NB4 (cell line): ENCODE measurements around the gene ACTG1.

ENCODE experiments used
- DNase-seq: peaks from one replicate; pipeline ENCODE4 v3.0.0; 2010; ENCODE audit warnings: low read depth
- H3K4me3 ChIP-seq: one replicate; pipeline ENCODE4 v1.5.1; 2011; ENCODE audit warnings: mild to moderate bottlenecking, low read depth, low read length, moderate library complexity
- MYC ChIP-seq: IDR thresholded peaks from 2 replicates; pipeline ENCODE4 v1.6.1; 2011; ENCODE audit warnings: low read depth, low read length
- POLR2A ChIP-seq: IDR thresholded peaks from 2 replicates; pipeline ENCODE4 v1.6.1; 2011; ENCODE audit warnings: mild to moderate bottlenecking; ENCODE audit not compliant: insufficient read length; ENCODE audit errors: extremely low read depth
- TF ChIP-seq, protein P1 (sequence below): IDR thresholded peaks from one replicate; pipeline ENCODE4 v1.5.1; 2012; ENCODE audit warnings: low read depth, low read length
- TF ChIP-seq, protein P2 (sequence below): IDR thresholded peaks from 2 replicates; pipeline ENCODE4 v1.6.1; 2011; ENCODE audit warnings: low read depth, low read length

The ACTG1 gene

DNA sequence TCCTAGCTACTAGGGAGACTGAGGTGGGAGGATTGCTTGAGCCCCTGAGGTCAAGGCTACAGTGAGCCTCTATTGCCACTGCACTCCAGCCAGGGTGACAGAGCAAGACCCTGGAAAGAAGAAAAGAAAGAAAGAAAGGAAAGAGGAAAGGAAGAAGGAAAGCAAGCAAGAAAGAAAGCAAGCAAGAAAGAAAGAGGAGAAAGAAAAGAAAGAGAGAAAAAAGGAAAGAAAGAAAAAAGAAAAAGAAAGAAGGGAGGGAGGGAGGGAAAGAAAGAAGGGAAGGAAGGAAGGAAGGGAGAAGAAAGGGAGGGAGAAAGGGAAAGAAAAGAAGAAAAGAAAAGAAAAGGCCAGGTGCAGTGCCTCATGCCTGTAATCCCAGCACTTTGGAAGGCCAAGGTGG is 9.0 kb downstream of the ACTG1 start:
- no peak overlapping the region for H3K4me3 ChIP-seq
- DNase-seq, result no peak
- no peak for TF ChIP-seq POLR2A
- TF ChIP-seq, protein P1, sequence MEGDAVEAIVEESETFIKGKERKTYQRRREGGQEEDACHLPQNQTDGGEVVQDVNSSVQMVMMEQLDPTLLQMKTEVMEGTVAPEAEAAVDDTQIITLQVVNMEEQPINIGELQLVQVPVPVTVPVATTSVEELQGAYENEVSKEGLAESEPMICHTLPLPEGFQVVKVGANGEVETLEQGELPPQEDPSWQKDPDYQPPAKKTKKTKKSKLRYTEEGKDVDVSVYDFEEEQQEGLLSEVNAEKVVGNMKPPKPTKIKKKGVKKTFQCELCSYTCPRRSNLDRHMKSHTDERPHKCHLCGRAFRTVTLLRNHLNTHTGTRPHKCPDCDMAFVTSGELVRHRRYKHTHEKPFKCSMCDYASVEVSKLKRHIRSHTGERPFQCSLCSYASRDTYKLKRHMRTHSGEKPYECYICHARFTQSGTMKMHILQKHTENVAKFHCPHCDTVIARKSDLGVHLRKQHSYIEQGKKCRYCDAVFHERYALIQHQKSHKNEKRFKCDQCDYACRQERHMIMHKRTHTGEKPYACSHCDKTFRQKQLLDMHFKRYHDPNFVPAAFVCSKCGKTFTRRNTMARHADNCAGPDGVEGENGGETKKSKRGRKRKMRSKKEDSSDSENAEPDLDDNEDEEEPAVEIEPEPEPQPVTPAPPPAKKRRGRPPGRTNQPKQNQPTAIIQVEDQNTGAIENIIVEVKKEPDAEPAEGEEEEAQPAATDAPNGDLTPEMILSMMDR, result no peak

DNA sequence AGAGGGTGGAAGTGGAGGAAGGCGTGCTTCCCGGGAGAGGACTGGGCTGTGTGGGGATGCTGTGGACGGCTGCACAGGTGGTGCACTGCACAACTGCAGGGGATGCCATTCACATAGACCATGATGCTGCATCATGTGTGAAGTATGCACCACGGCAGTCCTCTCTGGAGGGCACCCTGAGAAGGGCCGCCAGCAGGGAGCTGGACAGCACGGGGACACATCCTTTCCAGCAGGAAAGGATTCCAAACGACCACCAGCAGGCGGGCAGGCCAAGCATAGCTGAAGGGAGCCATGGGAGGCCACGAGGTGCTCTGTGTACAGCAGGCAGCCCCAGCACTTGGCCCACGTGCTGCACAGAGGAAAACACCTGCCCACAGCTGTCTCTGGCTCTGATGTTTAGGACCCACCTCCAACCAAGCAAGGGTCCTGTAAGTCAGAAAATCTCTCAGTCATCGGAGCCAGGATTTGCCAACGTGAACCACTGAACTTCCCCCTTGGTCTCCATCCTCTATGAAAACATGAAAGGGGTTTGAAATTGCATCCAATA is 10.1 kb downstream of the ACTG1 start:
- TF ChIP-seq POLR2A, result no peak
- H3K4me3 ChIP-seq, result no peak overlapping the region
- DNase-seq, result no peak

GRCh38 chr17:81500047-81500446 is 12.6 kb downstream of the ACTG1 start:
- no peak overlapping the region for H3K4me3 ChIP-seq
- TF ChIP-seq MYC, result no peak
- TF ChIP-seq POLR2A, result no peak
- TF ChIP-seq, protein P2, sequence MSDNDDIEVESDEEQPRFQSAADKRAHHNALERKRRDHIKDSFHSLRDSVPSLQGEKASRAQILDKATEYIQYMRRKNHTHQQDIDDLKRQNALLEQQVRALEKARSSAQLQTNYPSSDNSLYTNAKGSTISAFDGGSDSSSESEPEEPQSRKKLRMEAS, result no peak
- TF ChIP-seq, protein P1, result no peak
- no peak for DNase-seq

GRCh38 chr17:81499601-81499970 is 13.0 kb downstream of the ACTG1 start:
- no peak for TF ChIP-seq POLR2A
- TF ChIP-seq, protein P2, result no peak
- TF ChIP-seq, protein P1, result no peak
- H3K4me3 ChIP-seq, result no peak overlapping the region
- no peak for DNase-seq

DNA sequence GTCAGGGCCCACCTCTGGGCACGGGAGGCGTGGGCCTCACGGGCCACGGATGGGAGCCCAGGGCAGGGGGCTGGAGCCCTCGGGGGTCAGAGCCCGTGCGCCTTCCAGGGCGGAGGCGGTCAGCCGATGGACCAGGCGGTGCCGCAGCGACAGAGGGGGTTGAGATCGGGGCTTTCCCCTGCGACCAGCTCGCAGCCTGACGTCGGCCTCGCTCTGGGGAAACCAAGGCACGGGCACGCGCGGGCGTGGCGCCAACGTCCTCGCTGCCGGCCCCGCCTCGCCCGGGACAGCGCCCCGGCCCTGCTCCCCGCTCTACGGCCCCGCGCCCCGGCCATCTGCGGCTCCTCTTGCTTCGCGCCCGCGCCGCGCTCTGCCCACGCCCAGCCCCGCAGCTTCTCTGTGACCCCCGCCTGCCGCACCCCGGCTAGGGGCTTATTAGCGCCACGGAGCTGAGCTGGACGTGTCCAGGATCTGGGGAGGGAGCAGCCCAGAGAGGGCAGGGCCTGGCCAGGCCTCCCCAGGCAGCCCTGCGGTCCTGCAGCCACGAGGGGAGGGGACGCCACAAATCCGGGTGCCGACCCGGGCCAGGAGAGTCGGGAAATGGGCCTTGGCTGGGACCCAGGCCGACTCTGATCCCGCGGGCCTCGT is 13.5 kb downstream of the ACTG1 start:
- DNase-seq, result no peak
- TF ChIP-seq, protein P2, result no peak
- TF ChIP-seq, protein P1, result no peak
- no peak overlapping the region for H3K4me3 ChIP-seq

- DNase-seq, result no peak
- no peak for TF ChIP-seq POLR2A
- TF ChIP-seq, protein P1, result no peak
- TF ChIP-seq, protein P2, result peak; percentile 74
- TF ChIP-seq MYC, result no peak
- H3K4me3 ChIP-seq, result no peak overlapping the region
Measured at GRCh38 chr17:81494626-81495377, 17.8 kb downstream of the ACTG1 start.
